GM13976 (cell line): Measurements from ENCODE around the gene CALN1.

Source experiments
- DNase-seq: peaks from one replicate; pipeline ENCODE4 v3.0.0; 2012; ENCODE audit warnings: low spot score
- in situ Hi-C: fragments of 300-500 bp; cut with MboI; formaldehyde crosslinking; loops from one replicate; pipeline ENCODE4 v1.12.0; 2022; ENCODE audit warnings: low sequenced_read_pairs, mixed read lengths, inconsistent platforms; ENCODE audit not compliant: unreplicated experiment
- TF ChIP-seq, protein P1 (sequence below): IDR thresholded peaks from 2 replicates; pipeline ENCODE4 v1.5.1; 2012; ENCODE audit warnings: borderline replicate concordance, mild to moderate bottlenecking; ENCODE audit not compliant: insufficient read depth; ENCODE audit errors: extremely low read depth, missing control alignments, control extremely low read depth

Gene CALN1

DNA sequence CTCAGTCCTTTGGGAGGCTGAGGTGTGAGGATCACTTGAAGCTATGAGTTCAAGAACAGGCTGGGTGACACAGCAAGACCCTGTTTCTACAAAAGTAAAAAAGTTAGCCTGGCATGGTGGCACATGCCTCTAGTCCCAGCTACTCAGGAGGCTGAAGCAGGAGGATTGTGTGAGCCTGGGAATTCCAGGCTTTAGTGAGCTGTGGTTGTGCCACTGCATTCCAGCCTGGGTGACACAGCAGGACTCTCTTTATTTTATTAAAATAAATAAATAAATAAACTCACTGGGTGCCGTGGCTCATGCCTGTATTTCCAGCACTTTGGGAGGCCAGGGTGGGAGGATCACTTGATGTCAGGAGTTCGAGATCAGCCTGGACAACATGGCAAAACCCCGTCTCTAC lies 607.9 kb downstream of the CALN1 start:
- DNase-seq = no peak
- TF ChIP-seq, protein P1, sequence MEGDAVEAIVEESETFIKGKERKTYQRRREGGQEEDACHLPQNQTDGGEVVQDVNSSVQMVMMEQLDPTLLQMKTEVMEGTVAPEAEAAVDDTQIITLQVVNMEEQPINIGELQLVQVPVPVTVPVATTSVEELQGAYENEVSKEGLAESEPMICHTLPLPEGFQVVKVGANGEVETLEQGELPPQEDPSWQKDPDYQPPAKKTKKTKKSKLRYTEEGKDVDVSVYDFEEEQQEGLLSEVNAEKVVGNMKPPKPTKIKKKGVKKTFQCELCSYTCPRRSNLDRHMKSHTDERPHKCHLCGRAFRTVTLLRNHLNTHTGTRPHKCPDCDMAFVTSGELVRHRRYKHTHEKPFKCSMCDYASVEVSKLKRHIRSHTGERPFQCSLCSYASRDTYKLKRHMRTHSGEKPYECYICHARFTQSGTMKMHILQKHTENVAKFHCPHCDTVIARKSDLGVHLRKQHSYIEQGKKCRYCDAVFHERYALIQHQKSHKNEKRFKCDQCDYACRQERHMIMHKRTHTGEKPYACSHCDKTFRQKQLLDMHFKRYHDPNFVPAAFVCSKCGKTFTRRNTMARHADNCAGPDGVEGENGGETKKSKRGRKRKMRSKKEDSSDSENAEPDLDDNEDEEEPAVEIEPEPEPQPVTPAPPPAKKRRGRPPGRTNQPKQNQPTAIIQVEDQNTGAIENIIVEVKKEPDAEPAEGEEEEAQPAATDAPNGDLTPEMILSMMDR = no peak
- in situ Hi-C loops = no loop called here

DNA sequence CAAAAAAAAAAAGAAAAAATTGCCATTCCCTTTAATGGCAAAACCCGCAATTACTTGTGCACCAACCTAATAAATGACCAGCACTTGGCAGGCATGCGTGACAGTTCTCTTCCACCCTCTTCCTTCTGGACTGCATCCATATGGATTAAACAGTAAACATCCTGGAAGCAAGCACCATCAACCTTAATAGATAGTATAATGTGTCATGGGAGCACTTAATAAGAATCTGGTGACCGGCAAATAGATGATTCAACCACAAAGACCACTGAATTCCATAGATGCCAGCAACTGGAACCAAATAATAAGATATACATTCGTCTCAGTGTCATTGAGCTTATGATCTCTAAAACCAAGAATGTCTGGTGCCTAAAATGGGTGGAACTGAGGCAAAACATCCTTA lies 610.2 kb downstream of the CALN1 start:
- in situ Hi-C loops = no loop called here
- TF ChIP-seq, protein P1 = no peak
- no peak for DNase-seq

DNA sequence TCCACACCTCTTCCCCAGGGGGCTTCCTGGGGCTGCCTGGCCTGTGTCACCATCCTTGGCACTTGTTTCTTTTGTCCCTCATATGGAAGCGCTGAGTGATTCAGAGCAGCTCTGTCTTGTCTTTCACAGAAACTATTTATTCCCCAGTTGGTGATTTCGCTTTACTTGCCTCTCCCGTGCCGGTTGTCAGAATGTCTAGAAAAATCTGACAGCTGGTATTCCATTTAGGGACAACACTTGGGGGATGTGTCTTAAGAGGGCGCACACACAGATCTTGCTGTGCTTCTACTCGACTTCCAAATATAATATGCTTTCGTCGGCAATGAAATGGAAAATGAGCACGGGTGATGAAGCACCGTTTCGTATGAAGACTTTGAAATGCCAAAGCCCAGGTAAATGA lies 611.8 kb downstream of the CALN1 start:
- TF ChIP-seq, protein P1 = no peak
- DNase-seq = no peak
- in situ Hi-C loops = no loop called here

DNA sequence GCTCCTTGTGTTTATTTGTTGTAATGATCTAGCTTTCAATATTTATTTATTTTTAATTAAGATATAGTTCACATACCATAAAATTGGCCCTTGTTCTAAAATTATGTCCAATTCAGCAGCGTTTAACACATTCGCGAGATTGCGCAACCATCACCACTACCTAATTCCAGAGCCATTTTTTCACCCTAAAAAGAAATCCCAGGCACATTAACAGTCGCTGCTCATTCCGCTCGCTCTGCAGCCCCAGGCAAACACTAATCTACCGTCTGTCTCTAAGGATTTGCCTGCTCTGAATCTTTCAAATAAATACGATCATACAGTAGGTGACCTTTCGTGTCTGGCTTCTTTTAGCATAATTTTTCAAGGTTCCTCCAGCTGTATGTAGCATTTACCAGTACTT lies 616.7 kb downstream of the CALN1 start:
- in situ Hi-C loops = no loop called here
- no peak for DNase-seq
- TF ChIP-seq, protein P1 = no peak

DNA sequence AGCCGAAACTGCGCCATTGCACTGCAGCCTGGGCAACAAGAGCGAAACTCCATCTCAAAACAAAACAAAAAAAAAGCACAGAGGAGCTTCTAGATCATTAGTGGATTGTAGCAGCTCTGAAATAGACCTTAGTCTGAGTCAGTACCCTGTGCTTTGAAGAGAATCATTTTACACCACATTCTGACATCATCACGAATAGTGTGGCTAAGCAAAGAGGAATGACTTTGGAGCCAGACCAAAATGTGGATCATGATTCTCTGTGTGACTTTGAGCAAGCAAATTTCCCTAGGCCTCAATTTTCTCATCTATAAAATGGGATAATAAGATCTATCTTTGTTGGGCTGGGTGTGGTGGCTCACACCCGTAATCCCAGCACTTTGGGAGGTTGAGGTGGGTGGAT lies 618.9 kb downstream of the CALN1 start:
- in situ Hi-C loops = no loop called here
- DNase-seq = no peak
- TF ChIP-seq, protein P1 = no peak

DNA sequence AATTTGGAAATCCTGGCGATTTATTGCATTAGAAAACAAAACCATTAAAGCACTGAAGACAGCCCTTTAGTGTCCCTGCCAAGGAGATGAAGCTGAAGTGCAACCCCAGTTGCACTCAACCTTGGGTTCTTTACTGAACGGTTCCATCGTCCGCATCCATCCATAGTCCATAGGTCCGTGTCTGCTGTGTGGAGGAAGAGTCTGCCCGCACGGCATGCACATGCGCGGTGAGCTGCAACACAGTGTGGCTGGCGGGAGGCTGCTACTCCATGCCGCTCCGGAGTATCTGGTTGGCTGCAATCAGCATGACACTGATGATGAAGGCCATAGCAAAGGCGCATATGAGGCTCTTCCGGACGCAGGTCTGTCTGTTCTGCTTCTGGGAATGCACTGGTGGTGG lies 624.6 kb downstream of the CALN1 start:
- in situ Hi-C loops = no loop called here
- TF ChIP-seq, protein P1 = no peak
- DNase-seq = no peak

DNA sequence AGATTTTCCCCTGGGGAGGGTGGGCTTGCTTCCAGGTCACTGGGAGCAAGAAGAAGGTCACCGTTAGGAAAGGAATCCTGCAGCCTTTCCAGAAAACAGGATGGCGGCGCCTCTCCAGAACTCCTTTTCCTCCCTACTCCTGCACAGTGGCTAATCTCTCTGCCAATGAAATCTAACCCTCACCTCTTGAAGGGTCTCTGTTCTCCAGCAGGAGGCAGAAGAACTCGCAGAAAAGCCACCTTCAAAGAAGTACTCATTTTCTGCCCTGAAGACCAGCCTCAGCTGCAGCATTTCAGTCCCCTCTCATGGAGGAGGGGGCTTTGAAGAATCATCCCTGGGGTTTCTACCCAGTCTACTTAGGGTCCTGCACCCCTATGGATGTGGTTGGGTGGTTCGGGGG lies 626.9 kb downstream of the CALN1 start:
- in situ Hi-C loops = no loop called here
- TF ChIP-seq, protein P1 = no peak
- DNase-seq = no peak
